ENCODE data around the gene HPCAL1. TPM values are rescaled to one million over a fixed set of nuclear protein-coding genes. Genes with fewer than 3 reads are reported as not detected.

Gene HPCAL1
- total RNA-seq, 4 donors from 2014 or later: 26.4 to 45.7 (median 36.9) TPM

- DNase-seq (ENCODE audit: low spot score in 2 of 2): no peak
- TF ChIP-seq POLR2A (IDR thresholded peaks at IDR 0.05) (no peak), CTCF (IDR thresholded peaks at IDR 0.05) (no peak)
- intact Hi-C loops (cut with DNase I; ENCODE audit: low total_unique reads): no loop called here
- H3K4me3 ChIP-seq (ENCODE audit: low read depth, poor library complexity, severe bottlenecking): no peak overlapping the region
- 84 to 87% methylated on average over 15 of the region's 15 CpGs for WGBS, 2 donors
Measured at GRCh38 chr2:10467401-10467800, 164.7 kb downstream of the HPCAL1 start.

- H3K4me3 ChIP-seq (ENCODE audit: low read depth, poor library complexity, severe bottlenecking): no peak overlapping the region
- WGBS, 2 donors: 90 to 94% methylated on average over 4 of the region's 4 CpGs
- intact Hi-C loops (cut with DNase I; ENCODE audit: low total_unique reads): no loop called here
- TF ChIP-seq POLR2A (IDR thresholded peaks at IDR 0.05) (no peak), CTCF (IDR thresholded peaks at IDR 0.05) (no peak)
- DNase-seq (ENCODE audit: low spot score in 2 of 2): no peak
Measured at GRCh38 chr2:10469301-10469700, 166.6 kb downstream of the HPCAL1 start.

- intact Hi-C loops (cut with DNase I; ENCODE audit: low total_unique reads): no loop called here
- no peak for DNase-seq (ENCODE audit: low spot score in 2 of 2)
- no peak overlapping the region for H3K4me3 ChIP-seq (ENCODE audit: low read depth, poor library complexity, severe bottlenecking)
- TF ChIP-seq POLR2A (IDR thresholded peaks at IDR 0.05) (no peak), CTCF (IDR thresholded peaks at IDR 0.05) (no peak)
- WGBS, 2 donors: 82 to 83% methylated on average over 12 of the region's 12 CpGs
Measured at GRCh38 chr2:10469955-10470608, 167.4 kb downstream of the HPCAL1 start.

GRCh38 chr2:10471046-10471571 lies 168.4 kb downstream of the HPCAL1 start:
- no peak for DNase-seq (ENCODE audit: low spot score in 2 of 2)
- intact Hi-C loops (cut with DNase I; ENCODE audit: low total_unique reads): no loop called here
- H3K4me3 ChIP-seq (ENCODE audit: low read depth, poor library complexity, severe bottlenecking): no peak overlapping the region
- WGBS, 2 donors: 73 to 79% methylated on average over 15 of the region's 15 CpGs
- no peak for TF ChIP-seq POLR2A (IDR thresholded peaks at IDR 0.05)
- no peak for TF ChIP-seq CTCF (IDR thresholded peaks at IDR 0.05)

GRCh38 chr2:10471955-10472354 lies 169.3 kb downstream of the HPCAL1 start:
- TF ChIP-seq CTCF (IDR thresholded peaks at IDR 0.05): no peak
- 91 to 92% methylated on average over 2 of the region's 2 CpGs for WGBS, 2 donors
- no peak overlapping the region for H3K4me3 ChIP-seq (ENCODE audit: low read depth, poor library complexity, severe bottlenecking)
- no peak for DNase-seq (ENCODE audit: low spot score in 2 of 2)
- intact Hi-C loops (cut with DNase I; ENCODE audit: low total_unique reads): no loop called here

All from lower leg skin (tissue), 4 donors.